Measurements from ENCODE around the gene SLAIN2. TPM values are rescaled to one million over a fixed set of nuclear protein-coding genes. Genes with fewer than 3 reads are reported as not detected.

Gene SLAIN2
- total RNA-seq, 1 donor from 2014 or later, result 94.3 TPM

DNA sequence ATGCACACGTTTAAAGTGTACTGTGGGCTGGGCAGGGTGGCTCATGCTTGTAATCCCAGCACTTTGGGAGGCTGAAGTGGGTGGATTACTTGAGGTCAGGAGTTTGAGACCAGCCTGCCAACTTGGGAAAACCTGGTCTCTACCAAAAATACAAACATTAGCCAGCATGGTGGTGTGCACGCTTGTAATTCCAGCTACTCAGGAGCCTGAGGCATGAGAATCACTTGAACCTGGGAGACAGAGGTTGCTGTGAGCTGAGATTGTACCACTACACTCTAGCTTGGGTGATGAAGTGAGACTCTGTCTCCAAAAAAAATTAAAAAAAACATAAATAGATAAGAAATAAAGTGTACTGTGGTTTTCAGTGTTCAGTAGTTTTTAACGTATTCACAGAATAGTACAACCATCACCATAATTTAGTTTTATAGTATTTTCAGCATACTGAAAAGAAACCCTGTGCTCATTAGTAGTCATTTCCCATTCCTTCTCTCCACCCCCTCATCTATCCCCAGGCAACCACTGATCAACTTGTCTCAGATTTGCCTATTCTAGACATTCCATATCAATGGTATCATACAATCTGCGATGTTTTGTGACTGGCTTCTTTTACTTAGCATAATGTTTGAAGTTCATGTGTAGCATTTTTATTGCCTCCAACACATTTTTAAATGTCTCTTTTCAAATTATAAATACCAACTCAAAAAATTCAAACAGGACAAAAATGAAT lies 19.1 kb downstream of the SLAIN2 start:
- no peak for DNase-seq
- intact Hi-C loops (cut with DNase I), result no loop called here
- H3K4me3 ChIP-seq, result no peak overlapping the region
- no peak for ATAC-seq
- H3K4me1 ChIP-seq, result peaks cover 11% of the 10 kb centered on the region
- no peaks in the 10 kb centered on the region for H3K9me3 ChIP-seq
- H3K27ac ChIP-seq, result no peak overlapping the region
- no peaks in the 10 kb centered on the region for H3K27me3 ChIP-seq
- no peak for TF ChIP-seq CTCF (IDR thresholded peaks at IDR 0.05)
- H3K36me3 ChIP-seq, result no peaks in the 10 kb centered on the region

DNA sequence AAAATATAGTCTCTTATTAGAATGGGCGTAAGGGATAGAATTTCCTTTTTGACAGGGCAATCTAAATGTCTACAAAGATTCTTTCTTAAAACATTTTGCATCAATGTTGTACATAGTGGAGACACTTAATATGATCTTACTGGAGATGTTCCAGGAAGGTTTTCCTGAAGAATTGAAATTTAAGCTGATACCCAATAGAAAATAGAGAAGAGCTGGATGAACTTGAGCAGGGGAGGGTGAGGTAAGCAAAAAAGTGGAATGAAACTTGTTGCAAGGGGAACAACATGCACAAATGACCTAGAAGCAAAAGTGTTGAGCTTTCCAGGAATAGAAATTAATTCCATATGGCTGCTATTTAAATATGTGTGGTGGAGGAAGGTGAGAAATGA lies 19.7 kb downstream of the SLAIN2 start:
- DNase-seq, result no peak
- H3K4me3 ChIP-seq, result no peak overlapping the region

GRCh38 chr4:48366611-48367010 lies 25.3 kb downstream of the SLAIN2 start:
- Histone ChIP-seq H3K27ac (no peak overlapping the region), H3K27me3 (no peaks in the 10 kb centered on the region), H3K36me3 (no peaks in the 10 kb centered on the region), H3K4me3 (no peak overlapping the region), H3K9me3 (no peaks in the 10 kb centered on the region), H3K4me1 (peaks cover 19% of the 10 kb centered on the region)
- intact Hi-C loops (cut with DNase I), result no loop called here
- no peak for TF ChIP-seq CTCF (IDR thresholded peaks at IDR 0.05)
- DNase-seq (no peak), ATAC-seq (no peak)

More for the DNA sequence above, 19.7 kb downstream of the SLAIN2 start:
- intact Hi-C loops (cut with DNase I), result no loop called here
- Histone ChIP-seq H3K27me3 (no peaks in the 10 kb centered on the region), H3K36me3 (no peaks in the 10 kb centered on the region), H3K27ac (no peak overlapping the region), H3K9me3 (no peaks in the 10 kb centered on the region), H3K4me1 (peaks cover 11% of the 10 kb centered on the region)
- no peak for TF ChIP-seq CTCF (IDR thresholded peaks at IDR 0.05)
- ATAC-seq, result no peak

GRCh38 chr4:48367016-48367415 lies 25.7 kb downstream of the SLAIN2 start:
- DNase-seq (no peak), ATAC-seq (no peak)
- Histone ChIP-seq H3K27ac (no peak overlapping the region), H3K9me3 (no peaks in the 10 kb centered on the region), H3K36me3 (no peaks in the 10 kb centered on the region), H3K27me3 (no peaks in the 10 kb centered on the region), H3K4me3 (no peak overlapping the region), H3K4me1 (peaks cover 19% of the 10 kb centered on the region)
- intact Hi-C loops (cut with DNase I), result no loop called here
- TF ChIP-seq CTCF (IDR thresholded peaks at IDR 0.05), result no peak

- TF ChIP-seq CTCF (IDR thresholded peaks at IDR 0.05), result no peak
- Histone ChIP-seq H3K9me3 (no peaks in the 10 kb centered on the region), H3K27me3 (no peaks in the 10 kb centered on the region), H3K27ac (no peak overlapping the region), H3K36me3 (no peaks in the 10 kb centered on the region), H3K4me1 (peaks cover 19% of the 10 kb centered on the region), H3K4me3 (no peak overlapping the region)
- intact Hi-C loops (cut with DNase I), result no loop called here
- ATAC-seq (no peak), DNase-seq (no peak)
These were observed 27.1 kb downstream of the SLAIN2 start for GRCh38 chr4:48368389-48368788.

DNA sequence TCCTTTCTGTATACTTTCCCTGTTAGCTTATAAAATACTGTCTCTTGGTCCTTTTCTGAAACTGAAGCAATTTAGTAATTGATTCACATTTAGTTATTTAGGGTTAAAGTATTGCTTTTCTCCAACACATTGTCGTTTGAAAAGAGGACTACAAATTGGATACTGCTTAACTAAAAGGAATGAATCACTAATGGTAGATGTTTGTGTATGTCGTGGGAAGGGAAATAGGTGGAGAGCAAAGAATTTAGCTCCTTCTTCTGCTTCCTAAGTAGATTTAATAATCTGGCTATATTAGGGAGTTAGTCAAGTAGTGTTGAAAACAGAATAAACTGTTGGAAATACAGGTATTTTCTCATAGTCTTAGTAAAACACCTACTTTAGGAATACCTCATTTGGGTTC lies 27.9 kb downstream of the SLAIN2 start:
- H3K4me1 ChIP-seq, result peaks cover 19% of the 10 kb centered on the region

More for the DNA sequence above, 27.9 kb downstream of the SLAIN2 start:
- Histone ChIP-seq H3K27me3 (no peaks in the 10 kb centered on the region), H3K9me3 (no peaks in the 10 kb centered on the region), H3K27ac (no peak overlapping the region), H3K36me3 (no peaks in the 10 kb centered on the region), H3K4me3 (no peak overlapping the region)
- no peak for TF ChIP-seq CTCF (IDR thresholded peaks at IDR 0.05)
- DNase-seq (no peak), ATAC-seq (no peak)
- intact Hi-C loops (cut with DNase I), result no loop called here
